K562 (cell line): ENCODE results near the gene CCT3. TPM values are rescaled to one million over a fixed set of nuclear protein-coding genes. Genes with fewer than 3 reads are reported as not detected.
"Not testable (repeated sequence)": the region's sequence is repeated elsewhere in the genome, so short reads cannot be mapped to it uniquely, and the experiment has no call there.

ENCODE experiments used
- ATAC-seq: fragments of 200-7000 bp; cut with Tn5 transposase; 3 replicates; pipeline ENCODE4 v1.9.1; 2020; ENCODE audit warnings: moderate library complexity
- BruUV-seq: library from RNA; stranded (reverse); fragments of 400-500 nt; replicated peaks from 2 replicates; lab custom pipeline; 2021; lab: Mats Ljungman, UMichigan
- CTCF ChIA-PET: fragments of 300-600 bp; formaldehyde crosslinking; extraction: SDS; loops from one replicate; lab custom pipeline; 2021; ENCODE audit warnings: low intra/inter-chr PET ratio; lab: Yijun Ruan, JAX
- POLR2A ChIA-PET: fragments of 300-600, 350-650 bp; sonication (Branson Sonifier 250); formaldehyde crosslinking; extraction: SDS; loops from one replicate; lab custom pipeline; 2021; ENCODE audit warnings: antibody characterized with exemption, inconsistent platforms; lab: Yijun Ruan, JAX
- DNase-seq, 4 experiments: peaks; one replicate each; pipeline versions ENCODE4 v3.0.0 to v3.0.0-alpha.2; 2011 to 2018; ENCODE audit warnings: low spot score in 3 of 4, mixed read lengths in 3 of 4; ENCODE audit errors: extremely low read depth in 1 of 4
- FAIRE-seq: peaks from 2 replicates; lab custom pipeline; 2011; peaks lifted over from hg19 to GRCh38; lab: Jason Lieb, UNC
- H2AFZ ChIP-seq: 2 replicates; pipeline ENCODE4 v1.6.0; 2011; ENCODE audit warnings: low read depth, low read length, control low read depth, inconsistent platforms
- H3K27ac ChIP-seq: fragments of 200-600 bp; 3 replicates; pipeline ENCODE4 v1.8.0; 2011; ENCODE audit warnings: low read depth, mild to moderate bottlenecking, control low read depth, inconsistent platforms, low read length, moderate library complexity, mixed read lengths; ENCODE audit errors: extremely low read depth
- H3K27me3 ChIP-seq, 2 experiments: fragments of 300-600 bp in 1 of 2; 2 replicates in 1 of 2; 3 replicates in 1 of 2; pipeline versions ENCODE4 v1.6.0 to v1.8.0; 2011; ENCODE audit warnings: inconsistent platforms in 2 of 2, low read length in 2 of 2, mild to moderate bottlenecking in 1 of 2, mixed read lengths in 1 of 2, moderate library complexity in 1 of 2; ENCODE audit not compliant: control insufficient read depth in 2 of 2, insufficient read depth in 2 of 2
- H3K36me3 ChIP-seq: fragments of 300-600 bp; 3 replicates; pipeline ENCODE4 v1.8.0; 2011; ENCODE audit warnings: mild to moderate bottlenecking, low read length, inconsistent platforms; ENCODE audit not compliant: control insufficient read depth, insufficient read depth
- H3K4me1 ChIP-seq, 2 experiments: fragments of 200-600 bp in 1 of 2; replicated peaks in 1 of 2; 2 replicates in 1 of 2; 3 replicates in 1 of 2; pipeline versions ENCODE4 v1.5.1 to v1.8.0; 2011; ENCODE audit warnings: inconsistent platforms in 2 of 2, low read length in 2 of 2, mild to moderate bottlenecking in 1 of 2, mixed read lengths in 1 of 2, moderate library complexity in 1 of 2; ENCODE audit not compliant: control insufficient read depth in 2 of 2, insufficient read depth in 2 of 2
- H3K4me2 ChIP-seq: 2 replicates; pipeline ENCODE4 v1.6.1; 2011; ENCODE audit warnings: low read length, control low read depth, inconsistent platforms, mixed read lengths; ENCODE audit not compliant: insufficient read depth
- H3K4me3 ChIP-seq: fragments of 200-600 bp; sonication (generic), shearing (Covaris generic); 2 replicates; pipeline ENCODE4 v1.5.1; 2016; ENCODE audit warnings: control low read depth, inconsistent platforms
- H3K79me2 ChIP-seq: fragments of 200-600 bp; 3 replicates; pipeline ENCODE4 v1.8.0; 2011; ENCODE audit warnings: low read length, inconsistent platforms; ENCODE audit not compliant: control insufficient read depth, insufficient read depth
- H3K9ac ChIP-seq, 2 experiments: 2 replicates each; pipeline versions ENCODE4 v1.6.0 to v1.6.1; 2011; ENCODE audit warnings: low read depth in 2 of 2, low read length in 2 of 2, control low read depth in 1 of 2, inconsistent platforms in 1 of 2, mild to moderate bottlenecking in 1 of 2, mixed read lengths in 1 of 2; ENCODE audit not compliant: insufficient read depth in 1 of 2
- H3K9me1 ChIP-seq: one replicate; pipeline ENCODE4 v1.6.0; 2011; ENCODE audit warnings: inconsistent platforms, mild to moderate bottlenecking, low read length, moderate library complexity; ENCODE audit not compliant: control insufficient read depth, insufficient read depth
- H3K9me3 ChIP-seq: replicated peaks from 2 replicates; pipeline ENCODE4 v1.5.1; 2011; ENCODE audit warnings: low read depth, low read length, inconsistent platforms; ENCODE audit not compliant: control insufficient read depth, insufficient read depth
- H4K20me1 ChIP-seq: replicated peaks from 2 replicates; pipeline ENCODE4 v1.6.1; 2011; ENCODE audit warnings: low read length, inconsistent platforms, mixed read lengths; ENCODE audit not compliant: control insufficient read depth, insufficient read depth
- CEBPB ChIP-seq: fragments of 450-650 bp; IDR thresholded peaks from 2 replicates; pipeline ENCODE4 v1.6.1; 2016; ENCODE audit warnings: missing genetic modification characterization, missing compliant biosample characterization
- CEBPG ChIP-seq, 3 experiments: fragments of 200-800 bp in 1 of 3; sonication (Bioruptor generic) in 1 of 3; sonication (generic) in 1 of 3; formaldehyde crosslinking in 1 of 3; IDR thresholded peaks in 2 of 3; conservative IDR thresholded peaks in 1 of 3; 2 replicates each; pipeline versions ENCODE4 v1.6.1 to v1.8.0; 2016 to 2022; ENCODE audit warnings: missing compliant biosample characterization in 2 of 3, missing genetic modification characterization in 2 of 3, mild to moderate bottlenecking in 1 of 3, missing genetic modification reagents in 1 of 3
- HMG20A ChIP-seq: fragments of 450-650 bp; formaldehyde crosslinking; conservative IDR thresholded peaks from 2 replicates; pipeline ENCODE4 v1.4.0; 2020; ENCODE audit warnings: mild to moderate bottlenecking, mixed read lengths
- NFIC ChIP-seq: fragments of 450-650 bp; IDR thresholded peaks from 2 replicates; pipeline ENCODE4 v1.6.1; 2017; ENCODE audit warnings: mild to moderate bottlenecking, inconsistent platforms
- NFRKB ChIP-seq: fragments of 450-650 bp; IDR thresholded peaks from 2 replicates; pipeline ENCODE4 v1.6.1; 2016; ENCODE audit warnings: low read depth
- RAD51 ChIP-seq: fragments of 450-650 bp; IDR thresholded peaks from 2 replicates; pipeline ENCODE4 v1.7.1; 2016; ENCODE audit warnings: low read depth, mild to moderate bottlenecking, borderline replicate concordance
- TFAM ChIP-seq: fragments of 250-450 bp; sonication (Bioruptor Pico); conservative IDR thresholded peaks from 2 replicates; pipeline ENCODE4 v1.5.0; 2021; ENCODE audit warnings: mild to moderate bottlenecking, moderate library complexity
- ZNF324 ChIP-seq: fragments of 250-450 bp; sonication (Bioruptor Pico); IDR thresholded peaks from 2 replicates; pipeline ENCODE4 v1.4.0; 2020; ENCODE audit warnings: mild to moderate bottlenecking
- WGBS: fragments of 100-300 bp; shearing (Covaris generic); methylation state at CpG from one replicate; pipeline ENCODE4 v1.1.6; 2016; ENCODE audit warnings: low coverage, mixed read lengths; ENCODE audit not compliant: insufficient coverage; ENCODE audit errors: missing lambda C conversion rate; 5-methylcytosine and 5-hydroxymethylcytosine counted together
- in situ Hi-C: fragments of 300-500 bp; cut with MboI; formaldehyde crosslinking; loops from 4 replicates; pipeline ENCODE4 v1.15.0; 2018; ENCODE audit warnings: inconsistent platforms, mixed read lengths
- intact Hi-C: fragments of 100-400 bp; cut with micrococcal nuclease; formaldehyde crosslinking; loops from 2 replicates; pipeline ENCODE4 v1.14.2; 2022
- polyA plus RNA-seq, 8 experiments: library from polyadenylated mRNA; depleted of rRNA in 4 of 8; stranded (reverse) in 5 of 8; unstranded in 3 of 8; fragments of >200 nt; fragmentation: Nextera tagmentation in 2 of 8; fragmentation: Illumina TruSeq in 1 of 8; extraction: Ambion mirVana in 2 of 8; extraction: Trizol in 1 of 8; gene quantifications; 2 replicates each; pipeline versions ENCODE4 v1.2.1 to v1.2.3, GENCODE V29; 2011 to 2014; ENCODE audit warnings: inconsistent platforms in 1 of 8, missing spikeins in 1 of 8
- total RNA-seq, 7 experiments: library from RNA; depleted of rRNA in 6 of 7; stranded (reverse); fragments of >200 nt in 6 of 7; fragmentation: Illumina TruSeq in 2 of 7; extraction: Trizol in 2 of 7; gene quantifications; 2 replicates each; pipeline versions ENCODE4 v1.2.1 to v1.2.3, GENCODE V29; 2011 to 2021; ENCODE audit warnings: low replicate concordance in 1 of 7
- TF ChIP-seq, protein P1 (sequence below): sonication (generic); formaldehyde crosslinking; IDR thresholded peaks from 2 replicates; pipeline ENCODE4 v1.5.0; 2020; ENCODE audit warnings: missing genetic modification reagents
- TF ChIP-seq, protein P2 (sequence below): fragments of 450-650 bp; formaldehyde crosslinking; IDR thresholded peaks from 2 replicates; pipeline ENCODE4 v1.4.0; 2020; ENCODE audit warnings: mild to moderate bottlenecking, mixed read lengths

Gene CCT3
- total and polyA plus RNA-seq, 9 of the 15 experiments (the other 6 are each of a cell fraction or from before 2014, with no cell fraction given) = 475 to 1,167 (median 610) TPM

DNA sequence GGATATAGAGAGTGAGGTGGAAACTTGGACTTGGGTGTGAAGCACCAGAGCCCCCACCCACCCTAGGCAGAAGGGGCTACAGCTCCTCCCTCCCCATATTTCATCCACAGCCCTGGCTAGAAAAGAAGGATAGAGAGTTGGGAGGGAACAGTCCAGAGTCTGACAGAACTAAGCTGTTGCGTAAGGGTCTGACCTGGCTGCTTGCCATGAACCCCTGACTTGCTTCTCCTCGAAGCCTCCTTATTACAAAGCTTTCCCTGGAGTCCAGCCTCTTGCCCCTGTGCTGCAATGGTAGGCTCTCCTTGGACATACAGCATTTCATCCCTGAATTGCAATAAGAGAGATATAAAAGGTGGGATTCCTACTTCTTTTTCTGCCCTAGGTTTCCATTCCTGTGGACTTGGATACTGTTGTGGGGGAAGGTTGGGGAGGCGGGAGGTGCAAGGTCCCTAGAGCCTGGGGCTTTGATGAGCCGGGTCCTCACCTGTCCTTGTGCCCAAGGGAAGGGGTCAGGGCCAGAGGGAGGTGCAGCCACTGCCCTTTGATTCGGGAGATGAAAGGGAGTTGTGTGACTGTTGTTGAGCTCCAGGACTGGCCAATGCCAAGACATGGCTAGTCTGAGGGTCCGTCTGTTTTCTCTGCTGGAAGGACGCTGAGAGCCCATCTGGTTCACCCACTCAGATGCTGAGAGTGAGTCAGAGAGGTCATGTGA, 33.6 kb upstream of the CCT3 start:
- Histone ChIP-seq H3K9me1 (no peaks in the 10 kb centered on the region), H3K4me1 (peaks cover 0 to 16% of the 10 kb centered on the region in 2 experiments; a peak in 3 of 5 replicates), H3K4me3 (no peak overlapping the region), H3K79me2 (no peaks in the 10 kb centered on the region), H2AFZ (no peak overlapping the region), H3K9ac (no peak overlapping the region), H4K20me1 (no peaks in the 10 kb centered on the region), H3K36me3 (no peaks in the 10 kb centered on the region), H3K27ac (no peak overlapping the region), H3K4me2 (no peak overlapping the region), H3K9me3 (no peaks in the 10 kb centered on the region), H3K27me3 (peaks cover 0 to 19% of the 10 kb centered on the region in 2 experiments; a peak in 4 of 5 replicates)
- peak; percentile 40; the same call in 2 of the 3 replicates for ATAC-seq
- DNase-seq = peak in 1 of 4 experiments; percentile 37
- peak; percentile 51 for FAIRE-seq
- ChIA-PET CTCF (no interaction called here), POLR2A (interaction anchor here (1.1 to 1.2 kb wide), 2 partner anchors 8 to 33 kb away, joined by 4 to 5 read pairs; no protein-coding TSS in a partner anchor)
- TF ChIP-seq, protein P1, sequence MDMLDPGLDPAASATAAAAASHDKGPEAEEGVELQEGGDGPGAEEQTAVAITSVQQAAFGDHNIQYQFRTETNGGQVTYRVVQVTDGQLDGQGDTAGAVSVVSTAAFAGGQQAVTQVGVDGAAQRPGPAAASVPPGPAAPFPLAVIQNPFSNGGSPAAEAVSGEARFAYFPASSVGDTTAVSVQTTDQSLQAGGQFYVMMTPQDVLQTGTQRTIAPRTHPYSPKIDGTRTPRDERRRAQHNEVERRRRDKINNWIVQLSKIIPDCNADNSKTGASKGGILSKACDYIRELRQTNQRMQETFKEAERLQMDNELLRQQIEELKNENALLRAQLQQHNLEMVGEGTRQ (CRISPR knock-in tag) = 0 out of 2 replicates have a peak, but pooled peaks have one; percentile 31
- TF ChIP-seq NFIC (peak; percentile 83), RAD51 (peak; percentile 27; the same call in 1 of the 2 replicates), HMG20A (CRISPR knock-in tag) (no peak), ZNF324 (CRISPR knock-in tag) (no peak), TFAM (no peak), CEBPG (CRISPR knock-in tag; IDR thresholded peaks at IDR 0.05) (peak; percentile 78), CEBPG (tag; conservative IDR thresholded peaks at IDR 0.05 in 1 of 2, IDR thresholded peaks at IDR 0.05 in 1 of 2) (peak; percentile 64 to 89; a peak in 3 of 4 replicates), NFRKB (no peak), CEBPB (tag) (peak; percentile 96)
- TF ChIP-seq, protein P2, sequence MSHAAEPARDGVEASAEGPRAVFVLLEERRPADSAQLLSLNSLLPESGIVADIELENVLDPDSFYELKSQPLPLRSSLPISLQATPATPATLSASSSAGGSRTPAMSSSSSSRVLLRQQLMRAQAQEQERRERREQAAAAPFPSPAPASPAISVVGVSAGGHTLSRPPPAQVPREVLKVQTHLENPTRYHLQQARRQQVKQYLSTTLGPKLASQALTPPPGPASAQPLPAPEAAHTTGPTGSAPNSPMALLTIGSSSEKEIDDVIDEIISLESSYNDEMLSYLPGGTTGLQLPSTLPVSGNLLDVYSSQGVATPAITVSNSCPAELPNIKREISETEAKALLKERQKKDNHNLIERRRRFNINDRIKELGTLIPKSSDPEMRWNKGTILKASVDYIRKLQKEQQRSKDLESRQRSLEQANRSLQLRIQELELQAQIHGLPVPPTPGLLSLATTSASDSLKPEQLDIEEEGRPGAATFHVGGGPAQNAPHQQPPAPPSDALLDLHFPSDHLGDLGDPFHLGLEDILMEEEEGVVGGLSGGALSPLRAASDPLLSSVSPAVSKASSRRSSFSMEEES = peak; percentile 82; the same call in 1 of the 2 replicates
- intact Hi-C loops (no loop called here), in situ Hi-C loops (no loop called here)
- WGBS = 3% methylated on average over 5 of the region's 7 CpGs
- no TSS peak for BruUV-seq

DNA sequence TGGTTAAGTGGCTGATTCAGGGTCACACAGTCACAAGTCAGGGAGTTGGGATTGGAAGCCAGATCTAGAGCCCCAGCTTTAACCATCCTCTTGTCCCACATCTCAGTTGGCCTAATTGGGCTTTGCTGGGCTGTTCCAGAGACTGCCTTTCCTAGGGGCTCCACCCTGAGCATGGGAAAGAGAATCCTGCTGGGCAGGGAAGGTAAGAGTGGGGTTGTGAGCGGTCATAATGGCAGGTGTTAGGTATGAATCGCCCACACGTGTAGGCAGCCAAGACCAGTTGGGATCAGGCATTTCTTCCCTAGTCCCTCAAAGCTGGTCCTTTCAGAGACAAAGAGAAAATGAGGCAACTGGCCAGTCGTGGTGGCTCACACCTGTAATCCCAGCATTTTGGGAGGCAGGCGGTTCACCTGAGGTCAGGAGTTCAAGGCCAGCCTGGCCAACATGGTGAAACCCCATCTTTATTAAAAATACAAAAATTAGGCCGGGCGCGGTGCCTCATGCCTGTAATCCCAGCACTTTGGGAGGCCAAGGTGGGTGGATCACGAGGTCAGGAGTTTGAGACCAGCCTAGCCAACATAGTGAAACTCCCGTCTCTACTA, 31.7 kb upstream of the CCT3 start:
- H3K9me3 ChIP-seq, H3K9ac ChIP-seq, H3K4me2 ChIP-seq, H3K9me1 ChIP-seq, H3K36me3 ChIP-seq, FAIRE-seq, ATAC-seq, H3K27ac ChIP-seq, in situ Hi-C loops, H3K79me2 ChIP-seq, H4K20me1 ChIP-seq, CTCF ChIA-PET, BruUV-seq, DNase-seq, H3K4me3 ChIP-seq, H2AFZ ChIP-seq: not testable (repeated sequence)
- intact Hi-C loops = loop anchor here (10.0 kb wide), 1 partner anchor 285 kb away; the partner anchor contains the start of gene MEX3A
- POLR2A ChIA-PET = interaction anchor here (0.6 kb wide), 1 partner anchor 236 kb away, joined by 3 read pairs; no protein-coding TSS in a partner anchor
- H3K4me1 ChIP-seq = peaks cover 0 to 16% of the 10 kb centered on the region in 2 experiments; a peak in 3 of 5 replicates
- WGBS = 38% methylated on average over 10 of the region's 10 CpGs
- peaks cover 0 to 23% of the 10 kb centered on the region in 2 experiments; a peak in 4 of 5 replicates for H3K27me3 ChIP-seq
